Adrenal gland (tissue), 12 donors: Measurements from ENCODE around the gene CDH4. TPM values are rescaled to one million over a fixed set of nuclear protein-coding genes. Genes with fewer than 3 reads are reported as not detected.

Experiments used
- DNase-seq, 7 donors: peaks; one replicate each; pipeline ENCODE4 v3.0.0-alpha.2; 2019 to 2020
- H3K27ac ChIP-seq, 5 donors: fragments of 200-600 bp; sonication (generic) in 4 of 5; 1 replicate in 3 of 5; 2 replicates in 2 of 5; pipeline versions ENCODE4 v1.5.1 to v1.8.0; 2016 to 2020; ENCODE audit warnings: mild to moderate bottlenecking in 1 of 5
- H3K27me3 ChIP-seq: fragments of 200-600 bp; 2 replicates; pipeline ENCODE4 v1.8.0; 2021
- H3K36me3 ChIP-seq, 2 donors: fragments of 200-600 bp; replicated peaks in 1 of 2; 1 replicate in 1 of 2; 2 replicates in 1 of 2; pipeline versions ENCODE4 v1.5.1 to v1.8.0; 2018 to 2022
- H3K4me1 ChIP-seq, 2 donors: fragments of 200-600 bp; replicated peaks in 1 of 2; 1 replicate in 1 of 2; 2 replicates in 1 of 2; pipeline versions ENCODE4 v1.5.1 to v1.8.0; 2018 to 2021
- H3K4me3 ChIP-seq, 4 donors: fragments of 200-600 bp; sonication (generic) in 3 of 4; one replicate each; pipeline ENCODE4 v1.5.1; 2016 to 2018
- H3K9me3 ChIP-seq, 3 donors: fragments of 200-600 bp; sonication (generic) in 1 of 3; replicated peaks in 1 of 3; 1 replicate in 2 of 3; 2 replicates in 1 of 3; pipeline versions ENCODE4 v1.5.1 to v1.8.0; 2016 to 2021
- POLR2A ChIP-seq, 2 donors: fragments of 450-650 bp; IDR thresholded peaks; one replicate each; pipeline ENCODE4 v1.6.1; 2017; ENCODE audit warnings: antibody characterized with exemption in 2 of 2, mild to moderate bottlenecking in 2 of 2, moderate library complexity in 1 of 2
- WGBS, 4 donors: extraction: QIAGEN DNeasy Blood & Tissue Kit in 2 of 4; methylation state at CpG; one replicate each; pipeline versions ENCODE4 v1.1.5 to v1.1.7; 2013 to 2017; 5-methylcytosine and 5-hydroxymethylcytosine counted together
- intact Hi-C, 2 donors: fragments of 100-400 bp; cut with DNase I; formaldehyde crosslinking; loops; one replicate each; pipeline versions ENCODE4 v1.14.1 to v1.15.0; 2022 to 2023
- polyA plus RNA-seq, 3 donors: library from polyadenylated mRNA; stranded (reverse); fragments of 200-250 nt in 2 of 3; fragments of 350-450 nt in 1 of 3; fragmentation: Illumina TruSeq in 1 of 3; extraction: RNeasy Lipid Tissue Mini Kit (QIAGEN cat#74804) in 1 of 3; gene quantifications; one replicate each; pipeline ENCODE4 v1.2.3, GENCODE V29; 2013 to 2014
- total RNA-seq, 9 donors: library from RNA; depleted of rRNA in 4 of 9; stranded (reverse); fragments of >200 nt in 4 of 9; fragments of 120-200 nt in 1 of 9; fragmentation: NEBNext Ultra II Directional in 1 of 9; extraction: Animal tissue kit (Norgen Biotek cat#: 25700) in 1 of 9; gene quantifications; one replicate each; pipeline versions ENCODE4 v1.1.0 to v1.2.4, GENCODE V29; 2013 to 2023
- TF ChIP-seq, protein P1 (sequence below), 6 experiments: fragments of 450-650 bp in 4 of 6; fragments of 200-600 bp in 2 of 6; sonication (generic) in 1 of 6; IDR thresholded peaks; 1 replicate in 5 of 6; 2 replicates in 1 of 6; pipeline versions ENCODE4 v1.5.1 to v1.8.0; 2016 to 2021; ENCODE audit warnings: antibody characterized with exemption in 6 of 6, mild to moderate bottlenecking in 2 of 6, moderate library complexity in 1 of 6
- donor health status: healthy with polysubstance abuse.
- donor health status: Bipolar disorder and iron deficiency.
- donor health status: DM: yes; HTN: yes; CAD: no.
- donor health status: DM: no; HTN: no; CAD: no.
- donor health status: DM: no; HTN: no; CAD: no.
- donor health status: DM: yes; HTN: yes; CAD: no.

Gene CDH4
- total and polyA plus RNA-seq, 12 donors, result 0.08 to 0.53 (median 0.20) TPM; not detected in 3

- H3K27ac ChIP-seq, result no peak overlapping the region
- WGBS, 4 donors, result 55 to 60% (median 58%) methylated on average over 8 of the region's 8 CpGs
- H3K9me3 ChIP-seq, result no peaks in the 10 kb centered on the region
- H3K27me3 ChIP-seq, result peaks cover 5% of the 10 kb centered on the region
- intact Hi-C loops, result no loop called here
- H3K4me3 ChIP-seq, result no peak overlapping the region
- H3K36me3 ChIP-seq, result no peaks in the 10 kb centered on the region
- DNase-seq, result no peak
- TF ChIP-seq POLR2A (IDR thresholded peaks at IDR 0.05), result no peak
- TF ChIP-seq, protein P1, sequence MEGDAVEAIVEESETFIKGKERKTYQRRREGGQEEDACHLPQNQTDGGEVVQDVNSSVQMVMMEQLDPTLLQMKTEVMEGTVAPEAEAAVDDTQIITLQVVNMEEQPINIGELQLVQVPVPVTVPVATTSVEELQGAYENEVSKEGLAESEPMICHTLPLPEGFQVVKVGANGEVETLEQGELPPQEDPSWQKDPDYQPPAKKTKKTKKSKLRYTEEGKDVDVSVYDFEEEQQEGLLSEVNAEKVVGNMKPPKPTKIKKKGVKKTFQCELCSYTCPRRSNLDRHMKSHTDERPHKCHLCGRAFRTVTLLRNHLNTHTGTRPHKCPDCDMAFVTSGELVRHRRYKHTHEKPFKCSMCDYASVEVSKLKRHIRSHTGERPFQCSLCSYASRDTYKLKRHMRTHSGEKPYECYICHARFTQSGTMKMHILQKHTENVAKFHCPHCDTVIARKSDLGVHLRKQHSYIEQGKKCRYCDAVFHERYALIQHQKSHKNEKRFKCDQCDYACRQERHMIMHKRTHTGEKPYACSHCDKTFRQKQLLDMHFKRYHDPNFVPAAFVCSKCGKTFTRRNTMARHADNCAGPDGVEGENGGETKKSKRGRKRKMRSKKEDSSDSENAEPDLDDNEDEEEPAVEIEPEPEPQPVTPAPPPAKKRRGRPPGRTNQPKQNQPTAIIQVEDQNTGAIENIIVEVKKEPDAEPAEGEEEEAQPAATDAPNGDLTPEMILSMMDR (IDR thresholded peaks at IDR 0.05), result no peak
- no peaks in the 10 kb centered on the region for H3K4me1 ChIP-seq
Measured at GRCh38 chr20:61830991-61831390, 578.9 kb downstream of the CDH4 start.

GRCh38 chr20:61832181-61832580 is 580.1 kb downstream of the CDH4 start:
- no peak for DNase-seq
- Histone ChIP-seq H3K9me3 (no peaks in the 10 kb centered on the region), H3K4me3 (no peak overlapping the region), H3K27ac (no peak overlapping the region), H3K4me1 (no peaks in the 10 kb centered on the region), H3K36me3 (no peaks in the 10 kb centered on the region), H3K27me3 (peaks cover 5% of the 10 kb centered on the region)
- 46 to 77% (median 52%) methylated on average over 2 of the region's 2 CpGs for WGBS, 4 donors
- TF ChIP-seq POLR2A (IDR thresholded peaks at IDR 0.05), result no peak
- TF ChIP-seq, protein P1 (IDR thresholded peaks at IDR 0.05), result no peak
- intact Hi-C loops, result no loop called here

GRCh38 chr20:61833807-61834610 is 581.9 kb downstream of the CDH4 start:
- peaks cover 5% of the 10 kb centered on the region for H3K27me3 ChIP-seq
- no peak for TF ChIP-seq POLR2A (IDR thresholded peaks at IDR 0.05)
- TF ChIP-seq, protein P1 (IDR thresholded peaks at IDR 0.05), result no peak
- WGBS, 4 donors, result 56 to 81% (median 69%) methylated on average over 8 to 14 of the region's 14 CpGs
- H3K9me3 ChIP-seq, result no peaks in the 10 kb centered on the region
- no peaks in the 10 kb centered on the region for H3K4me1 ChIP-seq
- H3K4me3 ChIP-seq, result no peak overlapping the region
- H3K27ac ChIP-seq, result no peak overlapping the region
- no peaks in the 10 kb centered on the region for H3K36me3 ChIP-seq
- no peak for DNase-seq
- intact Hi-C loops, result no loop called here

DNA sequence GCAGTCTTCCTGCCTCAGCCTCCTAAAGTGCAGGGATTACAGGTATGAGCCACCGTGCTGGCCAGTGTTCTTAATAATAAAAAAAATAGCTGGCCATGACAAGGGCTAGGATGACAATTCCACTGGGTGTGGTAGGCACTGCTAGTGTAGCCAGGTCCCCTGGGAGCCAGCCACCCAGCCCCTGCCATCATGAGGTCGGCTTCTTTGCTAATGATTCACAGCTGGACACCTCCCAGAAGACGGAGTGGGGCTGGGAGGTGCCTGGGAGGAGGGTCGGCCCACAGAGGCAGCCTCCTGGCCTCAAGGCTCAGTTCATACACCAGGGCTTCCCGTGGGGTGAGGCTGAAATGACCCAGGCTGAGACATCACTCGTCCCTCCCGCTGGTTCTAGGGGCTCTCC is 583.2 kb downstream of the CDH4 start:
- Histone ChIP-seq H3K27me3 (peaks cover 5% of the 10 kb centered on the region), H3K27ac (no peak overlapping the region), H3K9me3 (no peaks in the 10 kb centered on the region), H3K4me1 (no peaks in the 10 kb centered on the region), H3K4me3 (no peak overlapping the region), H3K36me3 (no peaks in the 10 kb centered on the region)
- intact Hi-C loops, result no loop called here
- TF ChIP-seq, protein P1 (IDR thresholded peaks at IDR 0.05), result no peak
- TF ChIP-seq POLR2A (IDR thresholded peaks at IDR 0.05), result no peak
- DNase-seq, result no peak
- WGBS, 4 donors, result 49 to 71% (median 59%) methylated on average over 1 to 7 of the region's 7 CpGs
